Lower leg skin (tissue), 3 donors: ENCODE results near the gene NSMCE1.

ENCODE experiments used
- CTCF ChIP-seq, 3 donors: fragments of 450-650 bp; IDR thresholded peaks; one replicate each; pipeline ENCODE4 v1.5.1; 2016; ENCODE audit warnings: antibody characterized with exemption in 3 of 3, mild to moderate bottlenecking in 3 of 3, moderate library complexity in 2 of 3
- POLR2A ChIP-seq, 2 donors: fragments of 450-650 bp; IDR thresholded peaks; one replicate each; pipeline ENCODE4 v1.6.1; 2016 to 2017; ENCODE audit warnings: antibody characterized with exemption in 2 of 2, mild to moderate bottlenecking in 1 of 2, moderate library complexity in 1 of 2

DNA sequence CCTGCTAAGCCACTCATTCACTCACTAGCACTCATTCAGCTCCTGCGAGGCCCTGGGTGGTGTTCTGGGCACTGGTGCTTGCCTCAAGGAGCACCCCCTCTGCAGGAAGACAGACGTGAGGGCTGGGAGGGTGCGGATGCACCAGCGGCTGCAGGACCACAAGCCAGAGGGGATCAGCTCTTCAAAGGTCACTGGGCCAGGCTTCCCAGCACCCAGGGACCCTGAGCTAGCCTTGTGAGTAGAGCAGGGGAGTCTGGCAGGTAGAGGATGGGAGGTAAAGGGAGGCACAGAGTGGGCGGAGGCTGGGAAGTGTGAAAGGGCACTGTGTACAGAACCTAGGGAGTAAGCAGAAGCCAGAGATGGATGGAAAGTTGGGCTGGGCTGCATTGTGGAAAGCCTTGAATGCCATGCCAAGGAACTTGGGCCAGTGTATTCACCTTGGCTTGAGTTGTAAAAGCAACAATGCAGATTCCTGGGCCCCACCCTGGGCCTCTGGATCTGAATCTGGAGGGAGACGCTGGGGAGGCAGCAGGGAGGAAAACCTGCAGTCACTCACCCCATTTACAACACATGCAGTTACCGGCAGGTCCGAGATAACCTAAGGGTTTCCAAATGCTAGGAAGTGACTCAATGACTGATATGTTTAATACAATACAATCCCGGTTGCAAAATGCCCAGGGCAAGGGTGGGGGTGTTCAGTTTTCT, 46.9 kb upstream of the NSMCE1 start:
- TF ChIP-seq CTCF (IDR thresholded peaks at IDR 0.05), result no peak
- TF ChIP-seq POLR2A (IDR thresholded peaks at IDR 0.05), result no peak
